Neuron (in vitro differentiated cells): ENCODE measurements around the gene ASCC1.
"Not testable (repeated sequence)": the region's sequence is repeated elsewhere in the genome, so short reads cannot be mapped to it uniquely, and the experiment has no call there.

Experiments
- H2AFZ ChIP-seq: one replicate; pipeline ENCODE4 v1.6.1; 2013; ENCODE audit warnings: low read depth, mild to moderate bottlenecking, inconsistent platforms, low read length, moderate library complexity
- H3K27me3 ChIP-seq: one replicate; pipeline ENCODE4 v1.6.1; 2013; ENCODE audit warnings: low read length; ENCODE audit not compliant: insufficient read depth
- H3K36me3 ChIP-seq: one replicate; pipeline ENCODE4 v1.6.1; 2013; ENCODE audit warnings: low read length; ENCODE audit not compliant: insufficient read depth
- H3K4me1 ChIP-seq: one replicate; pipeline ENCODE4 v1.6.1; 2013; ENCODE audit warnings: low read length; ENCODE audit not compliant: insufficient read depth
- H3K4me3 ChIP-seq: 2 replicates; pipeline ENCODE4 v1.5.1; 2013; ENCODE audit warnings: mild to moderate bottlenecking, low read length, moderate library complexity
- H3K9me3 ChIP-seq: one replicate; pipeline ENCODE4 v1.6.1; 2013; ENCODE audit warnings: low read length

ASCC1 gene

DNA sequence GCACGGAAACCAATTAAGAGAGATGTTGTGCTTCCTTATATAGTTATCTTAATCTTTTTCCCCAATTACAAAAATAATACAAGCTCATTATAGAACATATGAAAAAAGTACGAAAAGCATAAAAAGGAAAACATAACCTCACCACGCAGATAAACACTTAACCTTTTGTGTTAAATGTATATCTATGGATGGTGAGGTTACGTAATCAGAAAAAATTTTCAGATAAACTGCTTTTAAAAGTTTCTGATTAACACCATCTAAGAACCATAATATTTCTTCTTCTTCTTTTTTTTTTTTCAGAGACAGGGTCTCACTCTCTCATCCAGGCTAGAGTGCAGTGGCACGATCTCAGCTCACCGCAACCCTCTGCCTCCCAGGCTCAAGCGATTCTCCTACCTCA lies 78.5 kb downstream of the ASCC1 start:
- peaks cover 5% of the 10 kb centered on the region for H3K9me3 ChIP-seq
- no peak overlapping the region for H2AFZ ChIP-seq
- H3K27me3 ChIP-seq, result no peaks in the 10 kb centered on the region
- H3K4me1 ChIP-seq, result no peaks in the 10 kb centered on the region
- H3K36me3 ChIP-seq, result peaks cover 3% of the 10 kb centered on the region
- H3K4me3 ChIP-seq, result no peak overlapping the region

GRCh38 chr10:72136225-72136624 lies 79.9 kb downstream of the ASCC1 start:
- H3K9me3 ChIP-seq, H3K4me3 ChIP-seq, H3K4me1 ChIP-seq, H2AFZ ChIP-seq, H3K36me3 ChIP-seq, H3K27me3 ChIP-seq: not testable (repeated sequence)

DNA sequence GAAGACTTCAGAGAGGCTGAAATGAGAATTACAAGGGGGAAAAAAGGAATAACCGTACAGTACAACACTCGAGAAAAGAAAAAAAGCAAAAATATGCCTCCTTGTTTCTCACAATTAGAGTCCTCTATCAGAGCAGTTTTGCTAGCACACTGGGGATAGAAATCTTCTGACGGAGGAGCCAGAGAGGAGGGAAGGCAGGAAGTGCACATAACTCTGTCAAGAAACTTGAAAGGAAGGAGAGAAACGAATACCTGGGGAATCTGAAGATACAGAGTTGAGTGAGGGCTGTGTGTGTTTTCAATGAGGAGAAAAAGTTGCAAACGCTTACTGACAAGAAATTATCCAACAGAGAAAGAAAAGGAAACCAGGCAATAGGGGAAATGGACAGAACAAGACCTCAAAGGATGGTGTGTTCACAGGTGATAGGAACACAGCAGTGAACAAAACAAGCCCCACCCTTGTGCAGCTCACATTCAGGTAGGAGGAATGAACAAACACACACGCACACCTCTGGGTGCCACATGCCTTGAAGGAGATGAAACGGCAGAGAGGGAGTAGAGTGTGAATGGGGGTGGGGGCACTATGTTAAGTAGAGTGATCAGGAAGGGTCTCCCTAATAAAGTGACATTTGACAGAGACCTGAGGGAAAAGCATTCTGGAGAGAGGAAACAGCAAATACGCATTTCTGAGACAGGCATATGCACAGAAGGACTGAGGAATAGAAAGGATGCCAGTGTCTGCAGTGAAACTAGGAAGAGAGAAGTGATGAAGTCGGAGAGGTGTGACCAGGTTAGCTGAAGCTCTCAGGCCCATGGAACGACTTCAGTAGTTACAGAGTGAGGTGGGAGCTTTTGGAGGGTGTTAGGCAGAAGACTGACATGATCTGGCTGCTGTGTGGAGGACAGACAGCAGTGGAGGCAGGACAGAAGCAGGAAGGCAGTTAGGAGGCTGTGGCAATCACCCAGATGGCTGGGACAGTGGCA lies 81.0 kb downstream of the ASCC1 start:
- H3K36me3 ChIP-seq, result peaks cover 6% of the 10 kb centered on the region
- no peak overlapping the region for H3K4me3 ChIP-seq
- H3K9me3 ChIP-seq, result peaks cover 5% of the 10 kb centered on the region
- no peaks in the 10 kb centered on the region for H3K4me1 ChIP-seq
- H2AFZ ChIP-seq, result no peak overlapping the region
- no peaks in the 10 kb centered on the region for H3K27me3 ChIP-seq

- peaks cover 5% of the 10 kb centered on the region for H3K9me3 ChIP-seq
- H3K36me3 ChIP-seq, result peaks cover 6% of the 10 kb centered on the region
- no peaks in the 10 kb centered on the region for H3K27me3 ChIP-seq
- H3K4me1 ChIP-seq, result peaks cover 1% of the 10 kb centered on the region
- H3K4me3 ChIP-seq, result no peak overlapping the region
- H2AFZ ChIP-seq, result no peak overlapping the region
Measured at GRCh38 chr10:72133517-72133916, 82.6 kb downstream of the ASCC1 start.

DNA sequence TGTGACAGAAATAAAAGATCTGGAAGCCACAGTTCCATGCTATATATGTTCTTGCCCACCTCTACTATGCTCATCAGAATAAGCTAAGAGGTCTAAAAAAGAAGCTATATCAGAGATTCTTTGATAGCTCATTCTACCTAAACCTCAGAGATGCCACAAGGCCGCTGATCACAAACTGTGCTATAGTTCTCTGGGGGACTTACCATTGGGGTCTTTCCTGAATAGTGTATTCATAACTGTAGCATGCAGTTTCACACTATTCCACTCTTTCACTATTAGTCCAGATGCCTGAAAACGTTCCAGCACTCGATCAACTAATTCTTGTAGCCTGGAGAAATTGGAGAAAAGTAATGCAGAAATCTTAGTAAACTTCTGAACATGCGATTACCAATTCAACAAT lies 83.2 kb downstream of the ASCC1 start:
- Histone ChIP-seq H3K4me1 (peaks cover 8% of the 10 kb centered on the region), H3K36me3 (peaks cover 6% of the 10 kb centered on the region), H2AFZ (no peak overlapping the region), H3K4me3 (no peak overlapping the region), H3K9me3 (peaks cover 5% of the 10 kb centered on the region), H3K27me3 (no peaks in the 10 kb centered on the region)

- H3K27me3 ChIP-seq, result no peaks in the 10 kb centered on the region
- no peak overlapping the region for H3K4me3 ChIP-seq
- H3K4me1 ChIP-seq, result peaks cover 50% of the 10 kb centered on the region
- H2AFZ ChIP-seq, result no peak overlapping the region
- H3K36me3 ChIP-seq, result peaks cover 3% of the 10 kb centered on the region
- no peaks in the 10 kb centered on the region for H3K9me3 ChIP-seq
Measured at GRCh38 chr10:72127571-72127970, 88.5 kb downstream of the ASCC1 start.

- Histone ChIP-seq H3K36me3 (peaks cover 3% of the 10 kb centered on the region), H3K4me3 (no peak overlapping the region), H3K4me1 (peaks cover 50% of the 10 kb centered on the region), H3K9me3 (no peaks in the 10 kb centered on the region), H3K27me3 (no peaks in the 10 kb centered on the region), H2AFZ (no peak overlapping the region)
Measured at GRCh38 chr10:72126872-72127232, 89.2 kb downstream of the ASCC1 start.

- no peaks in the 10 kb centered on the region for H3K27me3 ChIP-seq
- no peak overlapping the region for H2AFZ ChIP-seq
- H3K4me3 ChIP-seq, result no peak overlapping the region
- peaks cover 50% of the 10 kb centered on the region for H3K4me1 ChIP-seq
- H3K9me3 ChIP-seq, result no peaks in the 10 kb centered on the region
- no peaks in the 10 kb centered on the region for H3K36me3 ChIP-seq
Measured at GRCh38 chr10:72126184-72126871, 89.7 kb downstream of the ASCC1 start.

DNA sequence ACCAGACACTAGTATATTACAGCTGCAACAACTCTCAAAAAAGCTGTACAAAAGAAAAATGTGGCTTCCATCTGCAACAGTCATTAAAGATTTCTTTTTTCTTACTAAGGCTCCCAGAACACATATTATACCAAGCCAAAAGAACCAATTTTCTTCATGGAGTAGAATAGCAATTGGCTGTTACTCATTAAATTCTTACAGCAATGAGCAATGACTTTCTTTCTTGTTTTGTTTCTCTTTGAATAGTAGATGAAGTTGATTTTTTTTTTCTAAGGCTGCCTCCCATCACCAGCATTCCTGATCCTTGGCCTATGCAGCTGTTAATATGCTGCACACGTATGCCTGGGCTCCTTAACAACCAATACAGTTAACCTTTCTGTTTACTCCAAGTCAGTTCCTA lies 91.1 kb downstream of the ASCC1 start:
- H3K4me3 ChIP-seq, result no peak overlapping the region
- H3K27me3 ChIP-seq, result no peaks in the 10 kb centered on the region
- H3K36me3 ChIP-seq, result no peaks in the 10 kb centered on the region
- H3K4me1 ChIP-seq, result peaks cover 50% of the 10 kb centered on the region
- no peaks in the 10 kb centered on the region for H3K9me3 ChIP-seq
- H2AFZ ChIP-seq, result no peak overlapping the region

GRCh38 chr10:72124381-72124780 lies 91.7 kb downstream of the ASCC1 start:
- H3K9me3 ChIP-seq, result no peaks in the 10 kb centered on the region
- H3K4me1 ChIP-seq, result peaks cover 50% of the 10 kb centered on the region
- H2AFZ ChIP-seq, result no peak overlapping the region
- no peaks in the 10 kb centered on the region for H3K36me3 ChIP-seq
- no peaks in the 10 kb centered on the region for H3K27me3 ChIP-seq
- no peak overlapping the region for H3K4me3 ChIP-seq

DNA sequence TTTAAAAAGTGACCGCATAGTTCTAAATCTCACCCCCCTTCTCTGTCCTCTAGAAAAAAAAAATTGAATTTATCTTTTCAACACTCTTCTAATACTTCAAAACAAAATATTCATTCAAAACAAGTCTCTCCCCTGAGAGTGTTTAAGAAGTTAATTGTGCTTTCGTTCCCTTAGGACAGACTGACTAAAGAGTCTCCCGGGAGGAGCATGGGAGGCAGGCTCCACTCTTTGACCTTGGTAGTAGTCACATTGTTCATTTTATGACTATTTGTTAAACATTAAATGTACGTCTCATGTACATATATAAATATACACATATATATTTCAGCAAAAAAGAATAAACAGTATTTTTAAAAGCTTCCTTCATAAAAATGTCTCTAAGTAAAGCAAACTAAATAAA lies 92.5 kb downstream of the ASCC1 start:
- Histone ChIP-seq H3K4me1 (peaks cover 50% of the 10 kb centered on the region), H2AFZ (no peak overlapping the region), H3K27me3 (no peaks in the 10 kb centered on the region), H3K4me3 (no peak overlapping the region), H3K36me3 (no peaks in the 10 kb centered on the region), H3K9me3 (no peaks in the 10 kb centered on the region)

- Histone ChIP-seq H3K4me3 (no peak overlapping the region), H3K36me3 (no peaks in the 10 kb centered on the region), H2AFZ (no peak overlapping the region), H3K4me1 (peaks cover 40% of the 10 kb centered on the region), H3K9me3 (no peaks in the 10 kb centered on the region), H3K27me3 (no peaks in the 10 kb centered on the region)
Measured at GRCh38 chr10:72122221-72122620, 93.9 kb downstream of the ASCC1 start.

DNA sequence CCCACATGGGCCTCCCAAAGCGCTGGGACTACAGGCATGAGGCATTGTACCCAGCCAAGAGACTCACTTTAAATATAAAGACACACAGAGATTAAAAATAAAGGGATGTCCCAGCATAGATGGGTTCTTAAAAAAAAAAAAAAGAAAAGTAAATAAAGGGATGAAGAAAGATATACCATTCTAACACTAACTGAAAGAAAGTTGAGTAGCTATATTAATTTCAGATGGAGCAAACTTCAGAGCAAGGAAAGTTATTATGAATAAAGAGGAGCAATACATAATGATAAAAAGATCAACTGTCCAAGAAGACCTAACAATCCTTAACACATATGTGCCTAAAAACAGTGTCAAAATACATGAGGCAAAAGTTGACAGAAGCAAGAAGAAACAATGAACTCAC lies 94.7 kb downstream of the ASCC1 start:
- H3K36me3 ChIP-seq, result no peaks in the 10 kb centered on the region
- H2AFZ ChIP-seq, result no peak overlapping the region
- H3K4me3 ChIP-seq, result no peak overlapping the region
- no peaks in the 10 kb centered on the region for H3K9me3 ChIP-seq
- H3K27me3 ChIP-seq, result no peaks in the 10 kb centered on the region
- H3K4me1 ChIP-seq, result peaks cover 31% of the 10 kb centered on the region
